GM21515 (cell line): ENCODE results near the gene BTBD9.

ENCODE experiments used
- ATAC-seq: cut with Tn5 transposase; IDR thresholded peaks from one replicate; pipeline ENCODE4 v1.9.1; 2021; ENCODE audit not compliant: unreplicated experiment

Gene BTBD9

GRCh38 chr6:38262609-38263008 is 377.1 kb downstream of the BTBD9 start:
- no peak for ATAC-seq

GRCh38 chr6:38262026-38262425 is 377.7 kb downstream of the BTBD9 start:
- no peak for ATAC-seq

GRCh38 chr6:38261626-38262025 is 378.1 kb downstream of the BTBD9 start:
- no peak for ATAC-seq

GRCh38 chr6:38259736-38260135 is 380.0 kb downstream of the BTBD9 start:
- ATAC-seq = no peak

GRCh38 chr6:38248500-38249234 is 391.1 kb downstream of the BTBD9 start:
- no peak for ATAC-seq

GRCh38 chr6:38245295-38245694 is 394.4 kb downstream of the BTBD9 start:
- ATAC-seq = no peak

GRCh38 chr6:38244869-38245268 is 394.9 kb downstream of the BTBD9 start:
- ATAC-seq = no peak

- ATAC-seq = no peak
These were observed 398.4 kb downstream of the BTBD9 start for GRCh38 chr6:38241200-38241871.

GRCh38 chr6:38239719-38240451 is 399.8 kb downstream of the BTBD9 start:
- no peak for ATAC-seq

- no peak for ATAC-seq
These were observed 403.1 kb downstream of the BTBD9 start for GRCh38 chr6:38236631-38237030.

- peak; percentile 80 for ATAC-seq
These were observed 404.6 kb downstream of the BTBD9 start for GRCh38 chr6:38234934-38235682.

- ATAC-seq = no peak
These were observed 405.6 kb downstream of the BTBD9 start for GRCh38 chr6:38234141-38234540.

- no peak for ATAC-seq
These were observed 406.5 kb downstream of the BTBD9 start for GRCh38 chr6:38233161-38233791.

GRCh38 chr6:38225766-38226165 is 414.0 kb downstream of the BTBD9 start:
- ATAC-seq = no peak

- ATAC-seq = no peak
These were observed 418.5 kb downstream of the BTBD9 start for GRCh38 chr6:38221251-38221650.

- ATAC-seq = no peak
These were observed 419.5 kb downstream of the BTBD9 start for GRCh38 chr6:38220069-38220723.

GRCh38 chr6:38218235-38218634 is 421.5 kb downstream of the BTBD9 start:
- ATAC-seq = no peak

GRCh38 chr6:38216451-38216850 is 423.3 kb downstream of the BTBD9 start:
- ATAC-seq = no peak

GRCh38 chr6:38215651-38216311 is 423.9 kb downstream of the BTBD9 start:
- no peak for ATAC-seq

- ATAC-seq = no peak
These were observed 424.5 kb downstream of the BTBD9 start for GRCh38 chr6:38215225-38215624.
